ENCODE results near the gene ACTR10.
"Not testable (repeated sequence)": the region's sequence is repeated elsewhere in the genome, so short reads cannot be mapped to it uniquely, and the experiment has no call there.

ACTR10 gene

DNA sequence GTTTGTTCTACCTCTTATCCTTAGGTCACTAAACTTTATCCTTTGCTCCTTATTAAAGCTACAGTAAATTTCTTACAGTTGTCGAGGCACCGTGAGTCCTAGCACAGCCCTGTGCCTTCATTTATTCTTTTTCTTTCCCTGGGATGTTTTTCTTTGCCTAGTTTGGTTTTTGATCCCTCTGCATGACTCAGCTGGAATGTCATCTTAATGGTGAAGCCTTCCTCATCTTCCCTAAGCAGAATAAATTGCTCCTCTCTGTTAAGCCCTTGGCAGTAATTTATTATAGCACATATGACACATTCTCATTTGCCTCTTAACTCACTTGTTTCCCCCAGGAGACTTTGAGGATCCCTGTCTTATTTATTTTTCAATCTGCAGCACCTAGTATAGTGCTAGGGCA is 16.6 kb downstream of the ACTR10 start:
- peak; percentile 18 for DNase-seq (ENCODE audit: low spot score)

GRCh38 chr14:58227096-58227819 is 27.3 kb downstream of the ACTR10 start:
- no peak for DNase-seq (ENCODE audit: low spot score)

DNA sequence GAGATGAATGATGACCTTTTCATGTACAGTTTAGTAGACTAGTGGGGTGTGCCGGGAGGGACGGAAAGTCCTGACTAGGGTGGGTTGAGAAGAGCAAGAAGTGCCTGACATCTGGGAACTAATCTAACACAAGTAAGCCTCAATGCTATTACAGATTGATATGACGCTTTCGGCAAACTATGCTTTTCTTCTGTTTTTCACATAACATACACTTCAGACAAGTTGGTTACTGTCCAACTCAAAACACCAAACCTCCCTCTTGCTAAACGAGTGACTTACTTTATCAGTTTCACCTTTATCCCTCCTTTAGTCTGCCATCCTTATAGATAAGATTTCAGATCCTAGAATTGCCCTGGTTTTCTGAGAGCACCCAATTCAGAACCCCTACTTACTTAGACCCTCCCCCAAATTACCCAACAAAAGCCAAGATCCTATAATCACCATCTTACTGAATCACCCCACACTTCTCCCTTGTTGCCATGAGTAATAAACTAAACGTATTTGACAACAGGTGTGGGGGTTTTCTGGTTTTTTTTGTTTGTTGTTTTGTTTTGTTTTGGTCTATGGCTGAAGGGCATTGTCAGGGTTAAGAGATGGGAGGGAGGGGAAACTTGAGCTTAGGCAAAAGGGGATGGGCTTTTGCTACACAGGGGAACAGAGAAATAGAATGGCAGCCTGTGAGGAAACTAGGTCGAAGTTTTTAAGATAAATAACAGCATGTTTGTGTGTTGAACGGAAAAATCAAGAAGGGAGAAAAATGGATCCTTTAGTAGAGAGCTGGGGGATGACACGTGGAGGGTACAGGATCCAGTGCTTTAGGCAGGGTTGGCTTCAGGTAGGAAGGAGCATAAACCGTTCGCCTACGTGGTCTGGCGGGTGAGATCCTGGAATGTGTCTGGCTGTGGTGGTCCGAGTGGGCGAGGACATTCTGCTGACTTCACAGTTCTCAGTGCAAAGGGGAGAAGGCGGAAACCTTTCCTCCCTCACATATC is 38.6 kb downstream of the ACTR10 start:
- peak; percentile 22 for DNase-seq (ENCODE audit: low spot score)

GRCh38 chr14:58239244-58240195 is 39.6 kb downstream of the ACTR10 start:
- peak; percentile 39 for DNase-seq (ENCODE audit: low spot score)

GRCh38 chr14:58243790-58244555 is 44.0 kb downstream of the ACTR10 start:
- peak; percentile 25 for DNase-seq (ENCODE audit: low spot score)

GRCh38 chr14:58244556-58245387 is 44.8 kb downstream of the ACTR10 start, which contains the start of gene PSMA3:
PSMA3 (plus strand) TSS chr14:58244843; CDS start chr14:58244921, 78 bp downstream.
- DNase-seq (ENCODE audit: low spot score), result peak; percentile 98

GRCh38 chr14:58245562-58245961 is 45.6 kb downstream of the ACTR10 start:
- no peak for DNase-seq (ENCODE audit: low spot score)

- no peak for DNase-seq (ENCODE audit: low spot score)
Observed at GRCh38 chr14:58249611-58250010, 49.7 kb downstream of the ACTR10 start.

DNA sequence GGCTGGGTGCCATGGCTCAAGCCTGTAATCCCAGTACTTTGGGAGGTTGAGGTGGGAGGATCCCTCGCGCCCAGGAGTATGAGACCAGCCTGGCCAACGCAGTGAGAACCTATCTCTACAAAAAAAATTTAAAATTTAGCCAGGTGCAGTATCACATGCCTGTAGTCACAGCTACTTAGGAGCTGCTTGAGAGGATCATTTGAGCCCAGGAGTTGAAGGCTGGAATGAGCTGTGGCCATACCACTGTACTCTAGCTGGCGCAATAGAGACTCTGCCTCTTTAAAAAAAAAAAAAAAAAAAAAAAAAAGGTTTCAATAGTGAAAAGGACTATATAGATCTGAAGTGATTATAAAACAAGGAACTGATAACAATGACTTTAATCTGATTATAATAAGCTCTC is 58.2 kb downstream of the ACTR10 start:
- no peak for DNase-seq (ENCODE audit: low spot score)

DNA sequence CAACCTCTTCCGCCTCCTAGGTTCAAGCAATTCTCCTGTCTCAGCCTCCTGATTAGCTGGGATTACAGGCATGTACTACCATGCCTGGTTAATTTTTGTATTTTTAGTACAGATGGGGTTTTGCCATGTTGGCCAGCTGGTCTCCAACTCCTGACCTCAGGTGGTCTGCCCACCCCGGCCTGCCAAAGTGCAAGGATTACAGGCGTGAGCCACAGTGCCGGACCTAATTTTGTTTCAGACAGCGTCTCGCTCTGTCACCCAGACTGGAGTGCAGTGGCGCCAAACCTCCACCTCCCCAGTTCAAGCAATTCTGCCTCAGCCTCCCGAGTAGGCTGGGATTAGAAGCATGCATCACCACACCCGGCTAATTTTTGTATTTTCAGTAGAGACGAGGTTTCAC is 62.1 kb downstream of the ACTR10 start:
- not testable (repeated sequence) for DNase-seq (ENCODE audit: low spot score)

DNA sequence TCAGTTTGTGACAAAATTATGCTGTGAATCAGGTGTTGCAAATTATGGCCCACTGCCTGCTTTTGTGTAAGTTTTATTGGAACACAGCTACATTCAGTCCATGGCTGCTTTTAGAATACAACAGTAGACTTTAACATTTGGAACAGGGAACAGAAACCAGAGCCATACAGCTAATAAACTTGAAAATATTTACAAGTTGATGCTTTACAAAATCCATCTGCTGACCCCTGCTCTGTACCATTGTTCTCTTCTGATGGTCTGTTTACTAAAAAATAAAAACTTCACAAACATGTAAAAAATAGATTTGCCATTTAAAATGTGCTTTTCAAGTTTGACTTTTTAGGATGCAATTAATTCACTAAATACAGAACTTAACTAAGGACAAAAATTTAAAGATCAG is 65.5 kb downstream of the ACTR10 start:
- no peak for DNase-seq (ENCODE audit: low spot score)

DNA sequence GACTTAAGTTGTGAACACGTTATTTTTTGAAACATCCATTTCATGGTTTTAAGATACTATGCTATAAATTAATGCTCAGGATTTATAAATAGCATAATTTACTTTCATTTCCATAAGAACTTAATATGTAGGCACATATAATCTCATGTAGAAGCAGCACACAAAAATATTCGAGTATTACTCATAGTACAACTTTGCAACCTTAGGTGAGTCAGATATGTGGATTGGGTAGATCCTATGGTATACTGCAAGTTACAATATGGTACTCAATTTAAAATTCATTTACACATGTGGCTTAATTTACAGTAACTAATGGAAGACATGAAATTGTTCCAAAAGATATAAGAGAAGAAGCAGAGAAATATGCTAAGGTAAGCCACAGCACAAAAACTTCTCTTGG is 70.7 kb downstream of the ACTR10 start:
- DNase-seq (ENCODE audit: low spot score), result no peak

GRCh38 chr14:58272588-58273372 is 72.8 kb downstream of the ACTR10 start:
- DNase-seq (ENCODE audit: low spot score), result no peak

DNA sequence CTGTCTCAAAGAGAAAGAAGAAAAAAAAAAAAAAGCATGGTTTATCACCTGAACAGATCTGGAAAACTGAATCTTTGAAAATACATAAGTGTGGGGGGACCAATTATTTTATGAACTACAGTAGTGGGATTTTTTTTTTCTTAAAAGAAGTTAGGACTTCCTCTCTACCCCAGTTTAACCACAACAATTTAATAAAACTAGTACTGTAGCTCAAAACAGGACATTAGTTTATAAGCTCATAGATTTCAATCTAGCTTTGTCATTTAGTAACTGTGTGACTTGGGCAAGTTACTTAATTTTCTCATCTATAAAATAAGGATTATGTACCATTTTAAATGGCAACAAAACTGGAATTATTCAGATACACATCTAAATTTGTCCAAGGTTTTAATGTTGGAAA is 74.9 kb downstream of the ACTR10 start:
- DNase-seq (ENCODE audit: low spot score), result no peak

DNA sequence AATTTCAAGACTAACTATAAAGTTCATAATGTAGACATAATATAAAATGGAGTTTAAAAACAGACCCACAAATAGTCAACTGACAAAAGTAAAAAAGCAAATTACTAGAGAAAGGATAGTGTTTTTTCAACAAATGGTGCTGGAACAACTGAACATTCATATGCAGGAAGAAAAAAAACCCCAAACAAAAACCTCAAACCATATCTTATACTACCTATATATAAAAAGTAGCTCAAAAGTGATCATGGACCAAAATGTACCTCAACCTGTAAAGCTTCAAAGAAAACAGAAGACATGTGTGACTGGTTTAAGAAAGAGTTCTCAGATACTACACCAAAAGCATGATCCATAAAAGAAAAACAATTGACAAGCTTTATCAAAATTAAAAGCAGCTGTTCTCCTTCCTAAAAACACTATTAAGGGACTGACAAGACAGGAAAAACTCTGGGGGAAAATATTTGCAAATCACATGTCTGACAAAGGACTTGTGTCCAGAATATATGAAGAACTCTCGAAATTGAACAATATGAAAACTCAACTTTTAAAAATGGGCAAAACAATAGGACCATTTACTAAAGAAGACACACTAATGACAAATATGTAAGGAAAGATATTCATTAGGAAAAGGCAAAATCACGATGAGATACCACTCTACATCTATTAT is 75.7 kb downstream of the ACTR10 start:
- no peak for DNase-seq (ENCODE audit: low spot score)

DNA sequence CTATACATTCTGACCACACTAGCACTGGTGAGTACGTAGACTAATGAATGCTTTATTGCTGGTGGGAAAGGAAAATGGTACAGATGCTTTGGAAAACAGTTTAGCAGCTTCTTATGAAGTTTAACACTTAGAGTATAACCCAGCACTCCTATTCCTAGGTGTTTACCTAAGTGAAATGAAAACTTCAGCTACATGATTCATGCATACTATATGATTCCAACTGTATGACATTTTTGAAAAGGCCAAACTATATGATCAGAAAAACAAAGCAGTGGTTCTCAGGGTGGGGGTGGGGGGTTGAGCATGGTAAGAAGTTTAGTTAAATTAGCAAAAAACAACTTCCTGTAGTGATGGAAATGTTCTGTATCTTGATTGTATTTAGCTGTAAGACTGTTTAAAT is 76.3 kb downstream of the ACTR10 start:
- DNase-seq (ENCODE audit: low spot score), result no peak

- no peak for DNase-seq (ENCODE audit: low spot score)
Observed at GRCh38 chr14:58278177-58278576, 78.2 kb downstream of the ACTR10 start.

DNA sequence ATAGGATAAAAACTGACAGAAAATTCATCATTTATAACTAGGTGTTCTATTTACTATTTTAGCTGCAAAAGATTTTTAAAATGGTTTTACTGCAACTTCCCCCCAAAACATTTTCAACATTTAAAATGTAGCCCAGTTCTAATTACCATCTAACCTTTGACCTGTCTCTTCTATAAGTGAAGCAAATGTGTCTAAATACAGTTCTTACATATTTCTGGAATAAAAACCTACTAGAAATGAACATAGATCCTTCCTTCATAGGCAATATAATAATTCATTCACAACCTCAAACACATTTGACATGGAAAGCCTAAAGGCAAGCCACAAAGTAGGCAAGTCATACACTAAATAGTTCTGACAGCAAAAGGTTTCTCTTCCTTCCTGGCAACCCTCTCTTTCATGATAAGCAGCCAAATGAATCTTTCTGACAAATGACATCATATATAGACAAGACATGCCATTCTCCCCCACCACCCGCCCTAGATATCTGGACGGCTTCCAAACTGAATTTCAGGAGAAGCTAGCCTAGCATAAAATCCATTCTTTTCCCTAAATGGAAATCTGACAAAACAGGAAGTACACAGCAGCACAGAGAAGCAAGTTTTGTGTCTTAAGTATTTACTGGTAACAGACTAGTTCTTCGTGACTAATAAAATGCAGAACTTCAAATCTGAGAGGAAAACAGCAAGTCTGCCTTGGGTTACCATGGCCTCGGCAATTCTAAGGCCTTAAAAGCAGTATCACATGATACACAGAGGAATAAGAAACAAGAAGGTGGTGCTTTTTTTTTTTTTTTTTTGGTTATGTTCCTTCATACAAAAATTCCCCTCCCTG is 81.2 kb downstream of the ACTR10 start:
- peak; percentile 76 for DNase-seq (ENCODE audit: low spot score)
